ENCODE data around the gene ARHGAP32.
"Not testable (repeated sequence)": the region's sequence is repeated elsewhere in the genome, so short reads cannot be mapped to it uniquely, and the experiment has no call there.

ARHGAP32 gene

GRCh38 chr11:128926000-128926399 lies 266.1 kb downstream of the ARHGAP32 start:
- H3K27ac Mint-ChIP-seq, result no peak overlapping the region
- no peak overlapping the region for H3K4me3 Mint-ChIP-seq
- H3K27me3 Mint-ChIP-seq (ENCODE audit: low read depth), result peaks cover 3% of the 10 kb centered on the region
- H3K9me3 Mint-ChIP-seq, result no peaks in the 10 kb centered on the region
- peaks cover 10% of the 10 kb centered on the region for H3K4me1 Mint-ChIP-seq (ENCODE audit: low read depth)
- H3K36me3 Mint-ChIP-seq (ENCODE audit: low read depth), result no peaks in the 10 kb centered on the region

- H3K9me3 Mint-ChIP-seq, result no peaks in the 10 kb centered on the region
- H3K27me3 Mint-ChIP-seq (ENCODE audit: low read depth), result peaks cover 4% of the 10 kb centered on the region
- peaks cover 10% of the 10 kb centered on the region for H3K4me1 Mint-ChIP-seq (ENCODE audit: low read depth)
- H3K27ac Mint-ChIP-seq, result no peak overlapping the region
- no peak overlapping the region for H3K4me3 Mint-ChIP-seq
- H3K36me3 Mint-ChIP-seq (ENCODE audit: low read depth), result no peaks in the 10 kb centered on the region
Observed at GRCh38 chr11:128925250-128925600, 266.9 kb downstream of the ARHGAP32 start.

- Mint-ChIP-seq H3K27ac (no peak overlapping the region), H3K9me3 (no peaks in the 10 kb centered on the region), H3K27me3 (ENCODE audit: low read depth) (peaks cover 4% of the 10 kb centered on the region), H3K4me1 (ENCODE audit: low read depth) (peaks cover 10% of the 10 kb centered on the region), H3K4me3 (no peak overlapping the region), H3K36me3 (ENCODE audit: low read depth) (no peaks in the 10 kb centered on the region)
Observed at GRCh38 chr11:128924510-128925249, 267.4 kb downstream of the ARHGAP32 start.

GRCh38 chr11:128924104-128924503 lies 268.0 kb downstream of the ARHGAP32 start:
- Mint-ChIP-seq H3K27ac (no peak overlapping the region), H3K4me3 (no peak overlapping the region), H3K27me3 (ENCODE audit: low read depth) (peaks cover 4% of the 10 kb centered on the region), H3K4me1 (ENCODE audit: low read depth) (peaks cover 9% of the 10 kb centered on the region), H3K9me3 (no peaks in the 10 kb centered on the region), H3K36me3 (ENCODE audit: low read depth) (no peaks in the 10 kb centered on the region)

- Mint-ChIP-seq H3K36me3 (ENCODE audit: low read depth) (no peaks in the 10 kb centered on the region), H3K4me3 (no peak overlapping the region), H3K4me1 (ENCODE audit: low read depth) (peaks cover 3% of the 10 kb centered on the region), H3K9me3 (no peaks in the 10 kb centered on the region), H3K27ac (no peak overlapping the region), H3K27me3 (ENCODE audit: low read depth) (peaks cover 8% of the 10 kb centered on the region)
Observed at GRCh38 chr11:128921793-128922192, 270.3 kb downstream of the ARHGAP32 start.

- H3K36me3 Mint-ChIP-seq (ENCODE audit: low read depth), result no peaks in the 10 kb centered on the region
- H3K9me3 Mint-ChIP-seq, result no peaks in the 10 kb centered on the region
- no peak overlapping the region for H3K4me3 Mint-ChIP-seq
- no peak overlapping the region for H3K27ac Mint-ChIP-seq
- H3K27me3 Mint-ChIP-seq (ENCODE audit: low read depth), result peaks cover 8% of the 10 kb centered on the region
- H3K4me1 Mint-ChIP-seq (ENCODE audit: low read depth), result peaks cover 3% of the 10 kb centered on the region
Observed at GRCh38 chr11:128920666-128921065, 271.5 kb downstream of the ARHGAP32 start.

GRCh38 chr11:128919635-128920034 lies 272.5 kb downstream of the ARHGAP32 start:
- H3K9me3 Mint-ChIP-seq; H3K36me3 Mint-ChIP-seq (ENCODE audit: low read depth); H3K4me3 Mint-ChIP-seq; H3K27ac Mint-ChIP-seq; H3K4me1 Mint-ChIP-seq (ENCODE audit: low read depth); H3K27me3 Mint-ChIP-seq (ENCODE audit: low read depth): not testable (repeated sequence)

- H3K27ac Mint-ChIP-seq, result peak overlapping the region; percentile 47
- H3K36me3 Mint-ChIP-seq (ENCODE audit: low read depth), result no peaks in the 10 kb centered on the region
- peaks cover 8% of the 10 kb centered on the region for H3K27me3 Mint-ChIP-seq (ENCODE audit: low read depth)
- H3K4me1 Mint-ChIP-seq (ENCODE audit: low read depth), result peaks cover 3% of the 10 kb centered on the region
- H3K9me3 Mint-ChIP-seq, result no peaks in the 10 kb centered on the region
- no peak overlapping the region for H3K4me3 Mint-ChIP-seq
Observed at GRCh38 chr11:128919216-128919615, 272.9 kb downstream of the ARHGAP32 start.

GRCh38 chr11:128917144-128917724 lies 274.9 kb downstream of the ARHGAP32 start:
- no peak overlapping the region for H3K4me3 Mint-ChIP-seq
- peaks cover 8% of the 10 kb centered on the region for H3K27me3 Mint-ChIP-seq (ENCODE audit: low read depth)
- H3K9me3 Mint-ChIP-seq, result no peaks in the 10 kb centered on the region
- H3K27ac Mint-ChIP-seq, result peak overlapping the region; percentile 27
- peaks cover 3% of the 10 kb centered on the region for H3K4me1 Mint-ChIP-seq (ENCODE audit: low read depth)
- H3K36me3 Mint-ChIP-seq (ENCODE audit: low read depth), result no peaks in the 10 kb centered on the region

- Mint-ChIP-seq H3K9me3 (no peaks in the 10 kb centered on the region), H3K4me1 (ENCODE audit: low read depth) (peaks cover 3% of the 10 kb centered on the region), H3K27me3 (ENCODE audit: low read depth) (peaks cover 8% of the 10 kb centered on the region), H3K36me3 (ENCODE audit: low read depth) (no peaks in the 10 kb centered on the region), H3K27ac (no peak overlapping the region), H3K4me3 (no peak overlapping the region)
Observed at GRCh38 chr11:128916681-128917080, 275.4 kb downstream of the ARHGAP32 start.

- Mint-ChIP-seq H3K27ac (no peak overlapping the region), H3K36me3 (ENCODE audit: low read depth) (no peaks in the 10 kb centered on the region), H3K9me3 (no peaks in the 10 kb centered on the region), H3K27me3 (ENCODE audit: low read depth) (peaks cover 6% of the 10 kb centered on the region), H3K4me3 (no peak overlapping the region), H3K4me1 (ENCODE audit: low read depth) (peaks cover 3% of the 10 kb centered on the region)
Observed at GRCh38 chr11:128916037-128916572, 276.0 kb downstream of the ARHGAP32 start.

GRCh38 chr11:128915149-128915521 lies 277.0 kb downstream of the ARHGAP32 start:
- no peaks in the 10 kb centered on the region for H3K9me3 Mint-ChIP-seq
- peaks cover 3% of the 10 kb centered on the region for H3K4me1 Mint-ChIP-seq (ENCODE audit: low read depth)
- H3K4me3 Mint-ChIP-seq, result no peak overlapping the region
- no peak overlapping the region for H3K27ac Mint-ChIP-seq
- H3K36me3 Mint-ChIP-seq (ENCODE audit: low read depth), result no peaks in the 10 kb centered on the region
- H3K27me3 Mint-ChIP-seq (ENCODE audit: low read depth), result peaks cover 8% of the 10 kb centered on the region
